GF-D8 (cell line): ENCODE data around the gene NAA25.

Experiments used
- DNase-seq: peaks from one replicate; lab custom pipeline; 2025; lab: John Stamatoyannopoulos, UW

The NAA25 gene

GRCh38 chr12:112108202-112109079, at the start of gene NAA25:
TSS of gene NAA25 (minus strand) at chr12:112108783. CDS start at chr12:112108773, 10 bp downstream.
- DNase-seq: peak; percentile 59

GRCh38 chr12:112153893-112154219, 45.3 kb upstream of the NAA25 start:
- no peak for DNase-seq

- DNase-seq: no peak
Observed at GRCh38 chr12:112153181-112153892, 44.8 kb upstream of the NAA25 start.

GRCh38 chr12:112151766-112152541, 43.4 kb upstream of the NAA25 start:
- no peak for DNase-seq

GRCh38 chr12:112149596-112149995, 41.0 kb upstream of the NAA25 start:
- no peak for DNase-seq

GRCh38 chr12:112148031-112148513, 39.5 kb upstream of the NAA25 start:
- no peak for DNase-seq

GRCh38 chr12:112146123-112146522, 37.5 kb upstream of the NAA25 start:
- no peak for DNase-seq

- DNase-seq: peak; percentile 90
Observed at GRCh38 chr12:112140728-112141127, 32.1 kb upstream of the NAA25 start.

GRCh38 chr12:112134731-112135130, 26.1 kb upstream of the NAA25 start:
- no peak for DNase-seq

GRCh38 chr12:112133418-112133817, 24.8 kb upstream of the NAA25 start:
- no peak for DNase-seq

- no peak for DNase-seq
Observed at GRCh38 chr12:112131686-112132085, 23.1 kb upstream of the NAA25 start.

- DNase-seq: peak; percentile 71
Observed at GRCh38 chr12:112130441-112130998, 21.9 kb upstream of the NAA25 start.

GRCh38 chr12:112126911-112127310, 18.3 kb upstream of the NAA25 start:
- no peak for DNase-seq

GRCh38 chr12:112126000-112126438, 17.4 kb upstream of the NAA25 start:
- DNase-seq: no peak

GRCh38 chr12:112125250-112125999, 16.8 kb upstream of the NAA25 start, which contains the start of gene TRAFD1:
TSS of gene TRAFD1 (plus strand) at chr12:112125560. CDS start at chr12:112130523, 4,963 bp downstream.
- DNase-seq: peak; percentile 85

- no peak for DNase-seq
Observed at GRCh38 chr12:112124918-112125249, 16.3 kb upstream of the NAA25 start.

- DNase-seq: no peak
Observed at GRCh38 chr12:112122823-112123690, 14.5 kb upstream of the NAA25 start.

GRCh38 chr12:112121780-112122565, 13.4 kb upstream of the NAA25 start:
- no peak for DNase-seq

- DNase-seq: no peak
Observed at GRCh38 chr12:112117685-112118084, 9.1 kb upstream of the NAA25 start.
